Stimulated activated CD8-positive, alpha-beta memory T cell treated with anti-CD3 and anti-CD28 coated beads, Interleukin-15, amount 100 ng/mL, for 4 hours (primary cell): Measurements from ENCODE around the gene RNF187.

ENCODE experiments used
- DNase-seq, 2 donors: peaks; one replicate each; pipeline ENCODE4 v3.0.0-alpha.2; 2020; ENCODE audit warnings: low read depth in 2 of 2

RNF187 gene

GRCh38 chr1:228544021-228544850 is 57.1 kb downstream of the RNF187 start:
- no peak for DNase-seq

- no peak for DNase-seq
Observed at GRCh38 chr1:228544921-228545591, 57.9 kb downstream of the RNF187 start.
